Measurements from ENCODE around the gene SUMO4.
A peak's percentile ranks its signal among the peaks of the same experiment; 100 is the strongest.

SUMO4 gene

DNA sequence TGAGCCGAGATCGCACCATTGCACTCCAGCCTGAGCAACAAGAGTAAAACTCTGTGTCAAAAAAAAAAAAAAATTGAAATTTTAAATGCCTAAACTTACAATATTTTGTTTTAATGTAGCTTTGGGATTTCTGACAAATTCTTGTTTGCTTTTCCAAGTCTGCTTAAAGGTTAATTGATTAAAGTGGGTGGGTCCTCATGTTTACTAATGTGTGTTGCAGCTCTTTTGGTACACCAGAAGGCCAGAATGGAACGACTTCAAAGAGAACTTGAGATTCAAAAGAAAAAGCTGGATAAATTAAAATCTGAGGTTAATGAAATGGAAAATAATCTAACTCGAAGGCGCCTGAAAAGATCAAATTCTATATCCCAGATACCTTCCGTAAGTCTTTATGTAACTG is 2.7 kb upstream of the SUMO4 start:
- TF ChIP-seq CTCF (IDR thresholded peaks at IDR 0.05) = no peak
- Histone ChIP-seq H3K4me3 (no peak overlapping the region), H3K27ac (no peak overlapping the region)
- no peak for DNase-seq (ENCODE audit: low spot score)

GRCh38 chr6:149403534-149403933 is 3.5 kb downstream of the SUMO4 start:
- DNase-seq (ENCODE audit: low spot score) = no peak
- no peak overlapping the region for H3K4me3 ChIP-seq
- TF ChIP-seq CTCF (IDR thresholded peaks at IDR 0.05) = no peak
- H3K27ac ChIP-seq = no peak overlapping the region

GRCh38 chr6:149405823-149406765 is 6.0 kb downstream of the SUMO4 start:
- Histone ChIP-seq H3K4me3 (no peak overlapping the region), H3K27ac (peak overlapping the region in 1 of 2 donors; percentile 5)
- no peak for TF ChIP-seq CTCF (IDR thresholded peaks at IDR 0.05)
- no peak for DNase-seq (ENCODE audit: low spot score)

DNA sequence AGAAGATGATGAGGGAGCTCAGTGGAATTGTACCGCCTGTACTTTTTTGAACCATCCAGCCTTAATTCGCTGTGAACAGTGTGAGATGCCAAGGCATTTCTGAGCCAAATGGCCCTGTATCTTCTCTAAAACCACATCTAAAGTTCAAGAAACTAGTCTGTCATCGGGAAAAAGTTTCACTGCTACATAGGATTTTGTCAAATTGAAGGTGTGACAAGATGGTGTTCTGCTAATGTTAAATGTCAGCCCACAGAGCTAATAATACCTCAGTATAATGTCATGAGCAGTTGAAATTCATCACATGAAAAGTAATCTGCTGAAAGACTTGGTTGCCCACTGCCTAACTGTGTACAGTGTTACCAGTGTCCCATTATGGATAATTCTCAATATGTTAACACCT is 9.6 kb downstream of the SUMO4 start:
- DNase-seq (ENCODE audit: low spot score) = no peak
- no peak for TF ChIP-seq CTCF (IDR thresholded peaks at IDR 0.05)
- Histone ChIP-seq H3K4me3 (no peak overlapping the region), H3K27ac (no peak overlapping the region)

- Histone ChIP-seq H3K27ac (no peak overlapping the region), H3K4me3 (no peak overlapping the region)
- TF ChIP-seq CTCF (IDR thresholded peaks at IDR 0.05) = no peak
- DNase-seq (ENCODE audit: low spot score) = no peak
Measured at GRCh38 chr6:149410557-149410956, 10.5 kb downstream of the SUMO4 start.

DNA sequence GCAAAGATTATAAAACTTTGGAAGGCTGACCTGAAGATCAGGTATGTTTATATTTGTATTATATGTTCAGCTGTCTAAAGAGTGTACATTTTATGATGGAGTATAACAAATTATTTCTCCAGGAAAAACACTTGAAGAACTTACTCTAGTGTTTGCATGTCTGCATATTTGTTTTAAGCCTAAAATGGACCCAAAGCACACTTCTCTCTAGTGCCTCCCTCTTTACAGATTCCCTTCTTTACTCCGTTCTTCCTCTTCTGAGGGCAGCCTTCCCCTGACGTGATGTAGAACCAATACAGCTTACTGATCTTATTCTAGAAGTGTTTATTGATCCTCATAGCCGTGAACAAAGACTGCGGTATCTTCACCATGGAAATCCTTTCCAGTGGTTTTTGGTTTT is 13.9 kb downstream of the SUMO4 start:
- no peak overlapping the region for H3K4me3 ChIP-seq
- no peak for DNase-seq (ENCODE audit: low spot score)
- no peak for TF ChIP-seq CTCF (IDR thresholded peaks at IDR 0.05)
- no peak overlapping the region for H3K27ac ChIP-seq

- H3K27ac ChIP-seq = no peak overlapping the region
- DNase-seq (ENCODE audit: low spot score) = no peak
- H3K4me3 ChIP-seq = no peak overlapping the region
- TF ChIP-seq CTCF (IDR thresholded peaks at IDR 0.05) = no peak
Measured at GRCh38 chr6:149414821-149415220, 14.8 kb downstream of the SUMO4 start.

Measured in coronary artery (tissue), 2 donors.